ENCODE results near the gene PTGER4. TPM values are rescaled to one million over a fixed set of nuclear protein-coding genes. Genes with fewer than 3 reads are reported as not detected.

Gene PTGER4
- polyA plus RNA-seq, 1 of the 3 experiments (the other 2 are of a cell fraction) = not detected

- Histone ChIP-seq H2AFZ (ENCODE audit: low read depth) (no peak overlapping the region), H3K9ac (no peak overlapping the region), H3K9me3 (no peaks in the 10 kb centered on the region), H3K4me3 (ENCODE audit: low read depth in 2 of 2, low read length in 1 of 2) (no peak overlapping the region), H3K79me2 (ENCODE audit: insufficient read depth) (no peaks in the 10 kb centered on the region), H3K27me3 (ENCODE audit: insufficient read depth) (peaks cover 42% of the 10 kb centered on the region), H3K9me2 (no peaks in the 10 kb centered on the region), H3K4me2 (no peak overlapping the region), H4K20me1 (ENCODE audit: insufficient read depth) (no peaks in the 10 kb centered on the region; the same call in 1 of the 2 replicates), H3K4me1 (ENCODE audit: control insufficient read depth in 1 of 2, insufficient read depth in 2 of 2, low read depth in 1 of 2, low read length in 1 of 2) (peaks cover 0 to 6% of the 10 kb centered on the region in 2 experiments; a peak in 1 of 4 replicates), H3K36me3 (replicated peaks in 1 of 2; ENCODE audit: control insufficient read depth in 1 of 2, insufficient read depth in 2 of 2, low read length in 1 of 2) (no peaks in the 10 kb centered on the region), H3F3A (replicated peaks; ENCODE audit: insufficient read depth) (no peaks in the 10 kb centered on the region), H3K27ac (ENCODE audit: low read depth in 2 of 2, low read length in 1 of 2) (no peak overlapping the region)
- no peak for DNase-seq
- TF ChIP-seq MEF2A (IDR thresholded peaks at IDR 0.05; ENCODE audit: borderline replicate concordance, low read depth) (no peak), YY1 (IDR thresholded peaks at IDR 0.05; ENCODE audit: low read depth) (no peak), FOXJ3 (CRISPR knock-in tag; IDR thresholded peaks at IDR 0.05) (no peak), EZH2phosphoT487 (IDR thresholded peaks at IDR 0.05; ENCODE audit: borderline replicate concordance, low read depth) (no peak), SIN3A (IDR thresholded peaks at IDR 0.05; ENCODE audit: borderline replicate concordance, low read depth, low read length) (no peak), RXRA (IDR thresholded peaks at IDR 0.05; ENCODE audit: borderline replicate concordance, low read depth) (no peak), GATA2 (CRISPR knock-in tag; IDR thresholded peaks at IDR 0.05) (no peak), NRF1 (IDR thresholded peaks at IDR 0.05; ENCODE audit: low read depth, low read length) (no peak), TAF1 (IDR thresholded peaks at IDR 0.05; ENCODE audit: borderline replicate concordance, low read depth, low read length) (no peak), TCF12 (IDR thresholded peaks at IDR 0.05) (no peak), EP300 (IDR thresholded peaks at IDR 0.05; ENCODE audit: borderline replicate concordance in 1 of 2, low read depth in 1 of 2, low read length in 1 of 2) (no peak)
- TF ChIP-seq, protein P1, sequence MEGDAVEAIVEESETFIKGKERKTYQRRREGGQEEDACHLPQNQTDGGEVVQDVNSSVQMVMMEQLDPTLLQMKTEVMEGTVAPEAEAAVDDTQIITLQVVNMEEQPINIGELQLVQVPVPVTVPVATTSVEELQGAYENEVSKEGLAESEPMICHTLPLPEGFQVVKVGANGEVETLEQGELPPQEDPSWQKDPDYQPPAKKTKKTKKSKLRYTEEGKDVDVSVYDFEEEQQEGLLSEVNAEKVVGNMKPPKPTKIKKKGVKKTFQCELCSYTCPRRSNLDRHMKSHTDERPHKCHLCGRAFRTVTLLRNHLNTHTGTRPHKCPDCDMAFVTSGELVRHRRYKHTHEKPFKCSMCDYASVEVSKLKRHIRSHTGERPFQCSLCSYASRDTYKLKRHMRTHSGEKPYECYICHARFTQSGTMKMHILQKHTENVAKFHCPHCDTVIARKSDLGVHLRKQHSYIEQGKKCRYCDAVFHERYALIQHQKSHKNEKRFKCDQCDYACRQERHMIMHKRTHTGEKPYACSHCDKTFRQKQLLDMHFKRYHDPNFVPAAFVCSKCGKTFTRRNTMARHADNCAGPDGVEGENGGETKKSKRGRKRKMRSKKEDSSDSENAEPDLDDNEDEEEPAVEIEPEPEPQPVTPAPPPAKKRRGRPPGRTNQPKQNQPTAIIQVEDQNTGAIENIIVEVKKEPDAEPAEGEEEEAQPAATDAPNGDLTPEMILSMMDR (IDR thresholded peaks at IDR 0.05) = no peak
- TF ChIP-seq, protein P2, sequence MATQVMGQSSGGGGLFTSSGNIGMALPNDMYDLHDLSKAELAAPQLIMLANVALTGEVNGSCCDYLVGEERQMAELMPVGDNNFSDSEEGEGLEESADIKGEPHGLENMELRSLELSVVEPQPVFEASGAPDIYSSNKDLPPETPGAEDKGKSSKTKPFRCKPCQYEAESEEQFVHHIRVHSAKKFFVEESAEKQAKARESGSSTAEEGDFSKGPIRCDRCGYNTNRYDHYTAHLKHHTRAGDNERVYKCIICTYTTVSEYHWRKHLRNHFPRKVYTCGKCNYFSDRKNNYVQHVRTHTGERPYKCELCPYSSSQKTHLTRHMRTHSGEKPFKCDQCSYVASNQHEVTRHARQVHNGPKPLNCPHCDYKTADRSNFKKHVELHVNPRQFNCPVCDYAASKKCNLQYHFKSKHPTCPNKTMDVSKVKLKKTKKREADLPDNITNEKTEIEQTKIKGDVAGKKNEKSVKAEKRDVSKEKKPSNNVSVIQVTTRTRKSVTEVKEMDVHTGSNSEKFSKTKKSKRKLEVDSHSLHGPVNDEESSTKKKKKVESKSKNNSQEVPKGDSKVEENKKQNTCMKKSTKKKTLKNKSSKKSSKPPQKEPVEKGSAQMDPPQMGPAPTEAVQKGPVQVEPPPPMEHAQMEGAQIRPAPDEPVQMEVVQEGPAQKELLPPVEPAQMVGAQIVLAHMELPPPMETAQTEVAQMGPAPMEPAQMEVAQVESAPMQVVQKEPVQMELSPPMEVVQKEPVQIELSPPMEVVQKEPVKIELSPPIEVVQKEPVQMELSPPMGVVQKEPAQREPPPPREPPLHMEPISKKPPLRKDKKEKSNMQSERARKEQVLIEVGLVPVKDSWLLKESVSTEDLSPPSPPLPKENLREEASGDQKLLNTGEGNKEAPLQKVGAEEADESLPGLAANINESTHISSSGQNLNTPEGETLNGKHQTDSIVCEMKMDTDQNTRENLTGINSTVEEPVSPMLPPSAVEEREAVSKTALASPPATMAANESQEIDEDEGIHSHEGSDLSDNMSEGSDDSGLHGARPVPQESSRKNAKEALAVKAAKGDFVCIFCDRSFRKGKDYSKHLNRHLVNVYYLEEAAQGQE (IDR thresholded peaks at IDR 0.05; ENCODE audit: low read depth, low read length) = no peak
- TF ChIP-seq, protein P3, sequence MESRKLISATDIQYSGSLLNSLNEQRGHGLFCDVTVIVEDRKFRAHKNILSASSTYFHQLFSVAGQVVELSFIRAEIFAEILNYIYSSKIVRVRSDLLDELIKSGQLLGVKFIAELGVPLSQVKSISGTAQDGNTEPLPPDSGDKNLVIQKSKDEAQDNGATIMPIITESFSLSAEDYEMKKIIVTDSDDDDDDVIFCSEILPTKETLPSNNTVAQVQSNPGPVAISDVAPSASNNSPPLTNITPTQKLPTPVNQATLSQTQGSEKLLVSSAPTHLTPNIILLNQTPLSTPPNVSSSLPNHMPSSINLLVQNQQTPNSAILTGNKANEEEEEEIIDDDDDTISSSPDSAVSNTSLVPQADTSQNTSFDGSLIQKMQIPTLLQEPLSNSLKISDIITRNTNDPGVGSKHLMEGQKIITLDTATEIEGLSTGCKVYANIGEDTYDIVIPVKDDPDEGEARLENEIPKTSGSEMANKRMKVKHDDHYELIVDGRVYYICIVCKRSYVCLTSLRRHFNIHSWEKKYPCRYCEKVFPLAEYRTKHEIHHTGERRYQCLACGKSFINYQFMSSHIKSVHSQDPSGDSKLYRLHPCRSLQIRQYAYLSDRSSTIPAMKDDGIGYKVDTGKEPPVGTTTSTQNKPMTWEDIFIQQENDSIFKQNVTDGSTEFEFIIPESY (IDR thresholded peaks at IDR 0.05; ENCODE audit: borderline replicate concordance, low read depth) = no peak
- TF ChIP-seq, protein P4, sequence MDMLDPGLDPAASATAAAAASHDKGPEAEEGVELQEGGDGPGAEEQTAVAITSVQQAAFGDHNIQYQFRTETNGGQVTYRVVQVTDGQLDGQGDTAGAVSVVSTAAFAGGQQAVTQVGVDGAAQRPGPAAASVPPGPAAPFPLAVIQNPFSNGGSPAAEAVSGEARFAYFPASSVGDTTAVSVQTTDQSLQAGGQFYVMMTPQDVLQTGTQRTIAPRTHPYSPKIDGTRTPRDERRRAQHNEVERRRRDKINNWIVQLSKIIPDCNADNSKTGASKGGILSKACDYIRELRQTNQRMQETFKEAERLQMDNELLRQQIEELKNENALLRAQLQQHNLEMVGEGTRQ (IDR thresholded peaks at IDR 0.05; ENCODE audit: borderline replicate concordance, low read depth, low read length) = no peak
- WGBS (ENCODE audit: low lambda C conversion rate) = 8% methylated on average over 4 of the region's 4 CpGs
- POLR2A ChIA-PET = no interaction called here
- CTCF ChIA-PET = no interaction called here
Observed at GRCh38 chr5:40672425-40672824, 7.3 kb upstream of the PTGER4 start.

All from SK-N-SH (cell line).